Left ventricle myocardium inferior (tissue), 1 donor: ENCODE measurements around the gene TRIM26. TPM values are rescaled to one million over a fixed set of nuclear protein-coding genes. Genes with fewer than 3 reads are reported as not detected.
A peak's percentile ranks its signal among the peaks of the same experiment; 100 is the strongest.
"Not testable (repeated sequence)": the region's sequence is repeated elsewhere in the genome, so short reads cannot be mapped to it uniquely, and the experiment has no call there.

Experiments used
- DNase-seq: peaks from one replicate; pipeline ENCODE4 v3.0.0-alpha.2; 2020
- H3K27ac ChIP-seq: fragments of 200-600 bp; replicated peaks from 2 replicates; pipeline ENCODE4 v1.8.0; 2021
- H3K27me3 ChIP-seq: fragments of 200-600 bp; 2 replicates; pipeline ENCODE4 v1.8.0; 2021; ENCODE audit warnings: low read depth
- H3K36me3 ChIP-seq: fragments of 200-600 bp; 2 replicates; pipeline ENCODE4 v1.8.0; 2021
- H3K4me1 ChIP-seq: fragments of 200-600 bp; 2 replicates; pipeline ENCODE4 v1.8.0; 2021
- H3K4me3 ChIP-seq: fragments of 200-600 bp; 2 replicates; pipeline ENCODE4 v1.8.0; 2021; ENCODE audit warnings: mild to moderate bottlenecking, moderate library complexity
- H3K9me3 ChIP-seq: fragments of 200-600 bp; replicated peaks from 2 replicates; pipeline ENCODE4 v1.8.0; 2021
- CTCF ChIP-seq: fragments of 200-600 bp; IDR thresholded peaks from 2 replicates; pipeline ENCODE4 v1.8.0; 2021; ENCODE audit warnings: antibody characterized with exemption, mild to moderate bottlenecking, borderline replicate concordance
- intact Hi-C: fragments of 100-400 bp; cut with micrococcal nuclease; formaldehyde crosslinking; loops from one replicate; pipeline ENCODE4 v1.11.0; 2022
- total RNA-seq: library from RNA; stranded (reverse); fragmentation: NEBNext Ultra II Directional; extraction: Animal tissue kit (Norgen Biotek cat#: 25700); gene quantifications from one replicate; pipeline ENCODE4 v1.2.1, GENCODE V29; 2021
- donor health status: DM: no; HTN: yes; CAD: no; lungs with severe emphysema.

Gene TRIM26
- total RNA-seq, 1 donor from 2014 or later, result 19.9 TPM

- Histone ChIP-seq H3K36me3 (no peaks in the 10 kb centered on the region), H3K27me3 (no peaks in the 10 kb centered on the region), H3K4me1 (no peaks in the 10 kb centered on the region), H3K9me3 (peaks cover 9% of the 10 kb centered on the region), H3K27ac (no peak overlapping the region), H3K4me3 (no peak overlapping the region)
- TF ChIP-seq CTCF, result no peak
- no peak for DNase-seq
- intact Hi-C loops, result no loop called here
Measured at GRCh38 chr6:30227242-30227722, 14.1 kb upstream of the TRIM26 start.

DNA sequence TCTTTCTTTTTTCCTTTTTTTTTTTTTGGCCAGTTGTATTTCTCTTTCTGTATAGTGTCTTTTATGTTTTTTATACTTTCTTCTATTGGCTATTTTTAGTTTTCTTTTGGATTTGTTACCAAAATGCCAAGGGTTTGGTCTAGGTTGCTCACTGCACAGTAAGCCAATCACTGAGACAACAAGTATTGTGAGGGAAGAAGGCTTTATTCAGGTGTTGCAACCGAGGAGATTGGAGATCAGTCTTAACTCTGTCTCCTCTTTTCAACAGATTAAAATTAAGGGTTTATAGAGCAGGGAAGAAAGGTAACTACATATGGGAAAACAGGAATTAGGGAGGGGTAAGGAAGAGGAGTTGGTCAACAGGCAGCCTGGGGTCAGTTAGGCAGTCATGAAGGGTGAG is 10.1 kb upstream of the TRIM26 start:
- Histone ChIP-seq H3K4me1 (no peaks in the 10 kb centered on the region), H3K9me3 (peaks cover 9% of the 10 kb centered on the region), H3K36me3 (no peaks in the 10 kb centered on the region), H3K27ac (no peak overlapping the region), H3K4me3 (no peak overlapping the region), H3K27me3 (no peaks in the 10 kb centered on the region)
- no peak for DNase-seq
- TF ChIP-seq CTCF, result no peak
- intact Hi-C loops, result no loop called here

GRCh38 chr6:30221956-30222355 is 8.8 kb upstream of the TRIM26 start:
- H3K27me3 ChIP-seq, H3K9me3 ChIP-seq, H3K36me3 ChIP-seq, H3K4me1 ChIP-seq, intact Hi-C loops, H3K4me3 ChIP-seq, DNase-seq, H3K27ac ChIP-seq: not testable (repeated sequence)

DNA sequence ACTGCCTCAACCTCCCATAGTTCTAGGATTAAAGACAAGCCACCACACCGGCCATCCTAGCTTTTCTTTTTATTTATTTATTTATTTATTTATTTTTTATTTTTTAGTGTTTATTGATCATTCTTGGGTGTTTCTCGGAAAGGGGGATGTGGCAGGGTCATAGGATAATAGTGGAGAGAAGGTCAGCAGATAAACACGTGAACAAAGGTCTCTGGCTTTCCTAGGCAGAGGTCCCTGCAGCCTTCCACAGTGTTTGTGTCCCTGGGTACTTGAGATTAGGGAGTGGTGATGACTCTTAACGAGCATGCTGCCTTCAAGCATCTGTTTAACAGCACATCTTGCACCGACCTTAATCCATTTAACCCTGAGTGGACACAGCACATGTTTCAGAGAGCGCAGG is 8.2 kb upstream of the TRIM26 start:
- H3K36me3 ChIP-seq, H3K27ac ChIP-seq, H3K4me3 ChIP-seq, H3K4me1 ChIP-seq, H3K9me3 ChIP-seq, intact Hi-C loops, DNase-seq, H3K27me3 ChIP-seq: not testable (repeated sequence)

DNA sequence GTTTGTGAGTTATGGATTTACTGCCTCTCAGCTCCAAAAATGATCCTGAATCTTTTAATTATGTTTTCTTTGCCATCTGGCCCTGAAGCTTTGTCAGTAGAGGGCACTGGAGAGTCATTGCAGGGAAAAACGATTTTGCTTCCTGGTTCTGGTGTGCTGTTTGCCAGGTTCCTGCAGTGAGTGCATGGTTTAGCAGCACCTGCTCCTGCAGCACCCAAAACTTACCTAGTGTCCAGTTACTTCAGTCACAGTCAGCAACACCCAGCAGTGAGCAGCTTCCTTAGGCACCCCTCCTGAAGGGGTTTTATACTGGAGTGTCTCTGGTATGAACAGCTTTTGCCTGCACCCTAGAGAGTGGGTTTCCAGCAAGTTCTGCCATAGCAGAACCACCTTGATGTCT is 6.0 kb upstream of the TRIM26 start:
- peaks cover 9% of the 10 kb centered on the region for H3K9me3 ChIP-seq
- no peaks in the 10 kb centered on the region for H3K27me3 ChIP-seq
- DNase-seq, result no peak
- no peaks in the 10 kb centered on the region for H3K36me3 ChIP-seq
- TF ChIP-seq CTCF, result peak; percentile 79
- intact Hi-C loops, result no loop called here
- peaks cover 5% of the 10 kb centered on the region for H3K4me1 ChIP-seq
- no peak overlapping the region for H3K4me3 ChIP-seq
- H3K27ac ChIP-seq, result no peak overlapping the region

- no peak overlapping the region for H3K4me3 ChIP-seq
- H3K27me3 ChIP-seq, result no peaks in the 10 kb centered on the region
- no peak for DNase-seq
- no peak for TF ChIP-seq CTCF
- intact Hi-C loops, result no loop called here
- peaks cover 32% of the 10 kb centered on the region for H3K4me1 ChIP-seq
- no peak overlapping the region for H3K27ac ChIP-seq
- H3K36me3 ChIP-seq, result no peaks in the 10 kb centered on the region
- H3K9me3 ChIP-seq, result no peaks in the 10 kb centered on the region
Measured at GRCh38 chr6:30216096-30216495, 2.9 kb upstream of the TRIM26 start.

DNA sequence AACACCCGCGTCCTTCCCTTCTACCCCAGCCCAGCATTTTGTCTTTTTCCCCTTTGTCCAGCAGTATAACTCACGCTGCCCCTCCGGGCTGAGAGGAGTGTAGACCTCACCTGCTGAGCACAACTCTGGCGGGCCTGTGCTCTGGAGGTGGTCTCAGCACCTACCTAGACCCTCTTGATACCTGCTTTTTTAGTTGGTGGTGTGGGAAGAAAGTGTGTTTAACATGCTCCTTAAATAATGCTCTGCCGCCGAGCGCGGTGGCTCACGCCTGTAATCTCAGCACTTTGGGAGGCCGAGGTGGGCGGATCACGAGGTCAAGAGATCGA is 1.4 kb upstream of the TRIM26 start:
- no peaks in the 10 kb centered on the region for H3K9me3 ChIP-seq
- H3K36me3 ChIP-seq, result no peaks in the 10 kb centered on the region
- no peaks in the 10 kb centered on the region for H3K27me3 ChIP-seq
- peaks cover 42% of the 10 kb centered on the region for H3K4me1 ChIP-seq
- DNase-seq, result no peak
- no peak for TF ChIP-seq CTCF
- intact Hi-C loops, result no loop called here
- peak overlapping the region; percentile 99 for H3K27ac ChIP-seq
- H3K4me3 ChIP-seq, result peak overlapping the region; percentile 99
